Panc1 (cell line): ENCODE measurements around the gene MACROD2. TPM values are rescaled to one million over a fixed set of nuclear protein-coding genes. Genes with fewer than 3 reads are reported as not detected.

Experiments used
- ATAC-seq: fragments of 200-7000 bp; cut with Tn5 transposase; 2 replicates; pipeline ENCODE4 v1.9.1; 2020; ENCODE audit warnings: mild to moderate bottlenecking, moderate library complexity
- BruUV-seq: library from RNA; stranded (reverse); fragments of 400-500 nt; replicated peaks from 2 replicates; lab custom pipeline; 2021; lab: Mats Ljungman, UMichigan
- CTCF ChIA-PET: fragments of 300-600 bp; sonication (Branson Sonifier 250); formaldehyde crosslinking; loops from one replicate; lab custom pipeline; 2022; ENCODE audit warnings: antibody characterized with exemption; lab: Charles Lee
- POLR2A ChIA-PET: fragments of 300-600 bp; sonication (Branson Sonifier 250); formaldehyde crosslinking; loops from one replicate; lab custom pipeline; 2022; ENCODE audit warnings: antibody characterized with exemption; lab: Charles Lee
- DNase-seq: peaks from one replicate; pipeline ENCODE4 v3.0.0-alpha.2; 2010; ENCODE audit warnings: low read depth, low spot score
- H3K27ac ChIP-seq: 2 replicates; pipeline ENCODE4 v1.5.1; 2011; ENCODE audit warnings: mild to moderate bottlenecking, low read length, inconsistent platforms
- H3K27me3 ChIP-seq: fragments of 200-500 bp; sonication (Bioruptor generic); 2 replicates; pipeline ENCODE4 v1.6.0; 2014; ENCODE audit warnings: low read length, inconsistent platforms; ENCODE audit not compliant: control insufficient read depth, insufficient read depth
- H3K36me3 ChIP-seq: fragments of 200-500 bp; sonication (Bioruptor generic); 2 replicates; pipeline ENCODE4 v1.5.1; 2014; ENCODE audit warnings: inconsistent platforms, mild to moderate bottlenecking, low read length, moderate library complexity; ENCODE audit not compliant: control insufficient read depth, insufficient read depth
- H3K4me1 ChIP-seq: 2 replicates; pipeline ENCODE4 v1.5.1; 2011; ENCODE audit warnings: inconsistent platforms, mild to moderate bottlenecking, low read length, moderate library complexity; ENCODE audit not compliant: control insufficient read depth, insufficient read depth
- H3K4me3 ChIP-seq, 2 experiments: 2 replicates each; pipeline ENCODE4 v1.5.1; 2011 to 2012; ENCODE audit warnings: low read depth in 2 of 2, low read length in 2 of 2, mild to moderate bottlenecking in 2 of 2, inconsistent platforms in 1 of 2, moderate library complexity in 1 of 2
- H3K9me3 ChIP-seq: fragments of 200-500 bp; sonication (Bioruptor generic); 2 replicates; pipeline ENCODE4 v1.5.1; 2014; ENCODE audit warnings: low read depth, mild to moderate bottlenecking, inconsistent platforms, low read length, moderate library complexity; ENCODE audit not compliant: control insufficient read depth, insufficient read depth
- POLR2AphosphoS5 ChIP-seq: IDR thresholded peaks from 2 replicates; pipeline ENCODE4 v1.6.1; 2012; ENCODE audit warnings: mild to moderate bottlenecking, low read depth, low read length, moderate library complexity
- REST ChIP-seq, 2 experiments: IDR thresholded peaks; 2 replicates each; pipeline ENCODE4 v1.6.1; 2011 to 2012; ENCODE audit warnings: low read depth in 2 of 2, control low read depth in 1 of 2, low read length in 1 of 2, mild to moderate bottlenecking in 1 of 2, moderate library complexity in 1 of 2; ENCODE audit not compliant: insufficient read depth in 1 of 2
- SIN3A ChIP-seq: IDR thresholded peaks from 2 replicates; pipeline ENCODE4 v1.6.1; 2012; ENCODE audit warnings: low read depth, mild to moderate bottlenecking, low read length, moderate library complexity, borderline replicate concordance; ENCODE audit not compliant: insufficient read depth
- TCF7L2 ChIP-seq: IDR thresholded peaks from 2 replicates; pipeline ENCODE4 v1.6.1; 2011; ENCODE audit warnings: mild to moderate bottlenecking, low read depth, low read length, inconsistent platforms
- in situ Hi-C: cut with HindIII; loops from 2 replicates; pipeline ENCODE4 v1.10.0; 2016; ENCODE audit warnings: low sequenced_read_pairs, low pct_unique_long_range_greater_than_20kb
- intact Hi-C: fragments of 100-400 bp; cut with micrococcal nuclease; formaldehyde crosslinking; loops from one replicate; pipeline ENCODE4 v1.10.0; 2022; ENCODE audit not compliant: unreplicated experiment
- total RNA-seq: library from RNA; stranded (reverse); gene quantifications from one replicate; pipeline ENCODE4 v1.2.1, GENCODE V29; 2021; ENCODE audit not compliant: unreplicated experiment
- TF ChIP-seq, protein P1 (sequence below): fragments of 450-650 bp; IDR thresholded peaks from 2 replicates; pipeline ENCODE4 v1.5.1; 2017; ENCODE audit warnings: mild to moderate bottlenecking

Gene MACROD2
- total RNA-seq, 1 experiment from 2014 or later, result 1.2 TPM

GRCh38 chr20:15494851-15495250 lies 1499.5 kb downstream of the MACROD2 start:
- ChIA-PET POLR2A (no interaction called here), CTCF (interaction anchor here (0.7 kb wide), 1 partner anchor 734 kb away, joined by 3 read pairs; no protein-coding TSS in a partner anchor)
- Histone ChIP-seq H3K27ac (no peak overlapping the region), H3K27me3 (no peaks in the 10 kb centered on the region), H3K9me3 (no peaks in the 10 kb centered on the region), H3K36me3 (no peaks in the 10 kb centered on the region), H3K4me3 (no peak overlapping the region), H3K4me1 (no peaks in the 10 kb centered on the region)
- no TSS peak for BruUV-seq
- intact Hi-C loops, result no loop called here
- in situ Hi-C loops, result no loop called here
- DNase-seq, result no peak
- TF ChIP-seq, protein P1, sequence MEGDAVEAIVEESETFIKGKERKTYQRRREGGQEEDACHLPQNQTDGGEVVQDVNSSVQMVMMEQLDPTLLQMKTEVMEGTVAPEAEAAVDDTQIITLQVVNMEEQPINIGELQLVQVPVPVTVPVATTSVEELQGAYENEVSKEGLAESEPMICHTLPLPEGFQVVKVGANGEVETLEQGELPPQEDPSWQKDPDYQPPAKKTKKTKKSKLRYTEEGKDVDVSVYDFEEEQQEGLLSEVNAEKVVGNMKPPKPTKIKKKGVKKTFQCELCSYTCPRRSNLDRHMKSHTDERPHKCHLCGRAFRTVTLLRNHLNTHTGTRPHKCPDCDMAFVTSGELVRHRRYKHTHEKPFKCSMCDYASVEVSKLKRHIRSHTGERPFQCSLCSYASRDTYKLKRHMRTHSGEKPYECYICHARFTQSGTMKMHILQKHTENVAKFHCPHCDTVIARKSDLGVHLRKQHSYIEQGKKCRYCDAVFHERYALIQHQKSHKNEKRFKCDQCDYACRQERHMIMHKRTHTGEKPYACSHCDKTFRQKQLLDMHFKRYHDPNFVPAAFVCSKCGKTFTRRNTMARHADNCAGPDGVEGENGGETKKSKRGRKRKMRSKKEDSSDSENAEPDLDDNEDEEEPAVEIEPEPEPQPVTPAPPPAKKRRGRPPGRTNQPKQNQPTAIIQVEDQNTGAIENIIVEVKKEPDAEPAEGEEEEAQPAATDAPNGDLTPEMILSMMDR, result no peak
- no peak for TF ChIP-seq POLR2AphosphoS5
- no peak for TF ChIP-seq SIN3A
- TF ChIP-seq TCF7L2, result no peak
- no peak for ATAC-seq

DNA sequence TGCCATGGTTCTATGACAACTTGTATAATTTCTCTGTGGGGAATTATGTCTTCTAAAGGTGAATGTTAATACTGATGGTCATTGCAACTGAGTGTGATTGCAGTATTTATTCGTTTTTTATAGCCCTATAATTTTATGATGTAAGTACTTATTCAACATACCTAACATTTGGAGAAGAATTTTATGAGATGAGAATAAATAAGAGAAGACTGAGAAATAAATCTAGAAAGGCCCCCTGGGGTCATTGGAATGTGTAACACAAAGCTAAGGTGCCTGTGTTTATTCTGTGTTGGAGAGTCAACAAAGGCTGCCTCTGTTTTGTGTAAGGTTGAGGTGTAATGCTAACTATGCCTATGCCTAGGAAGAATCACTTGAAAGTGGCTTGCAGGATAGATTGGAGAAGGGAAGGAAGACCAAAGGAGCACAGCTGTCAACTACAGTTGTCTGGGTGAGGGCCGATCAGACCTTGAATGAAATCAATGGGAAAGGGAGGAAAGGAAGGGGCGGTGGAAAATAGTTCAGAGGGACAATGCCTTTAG lies 1501.3 kb downstream of the MACROD2 start:
- ATAC-seq (no peak), DNase-seq (no peak)
- H3K27me3 ChIP-seq, result no peaks in the 10 kb centered on the region
- H3K27ac ChIP-seq, result no peak overlapping the region
- no peak for TF ChIP-seq REST (IDR thresholded peaks at IDR 0.05; ENCODE audit: insufficient read depth in 1 of 2, low read depth in 2 of 2, low read length in 1 of 2)
- TF ChIP-seq, protein P1, result no peak
- TF ChIP-seq SIN3A, result no peak
- H3K36me3 ChIP-seq, result no peaks in the 10 kb centered on the region
- POLR2A ChIA-PET, result no interaction called here
- intact Hi-C loops, result no loop called here
- no TSS peak for BruUV-seq
- H3K4me3 ChIP-seq, result no peak overlapping the region
- CTCF ChIA-PET, result no interaction called here
- no peaks in the 10 kb centered on the region for H3K9me3 ChIP-seq
- in situ Hi-C loops, result no loop called here
- no peaks in the 10 kb centered on the region for H3K4me1 ChIP-seq
